ENCODE results near the gene PVALEF. TPM values are rescaled to one million over a fixed set of nuclear protein-coding genes. Genes with fewer than 3 reads are reported as not detected.

Gene PVALEF
- total RNA-seq, 4 donors from 2014 or later: not detected

- TF ChIP-seq CTCF (IDR thresholded peaks at IDR 0.05): no peak
- DNase-seq (ENCODE audit: low spot score) (no peak), ATAC-seq (ENCODE audit: low FRiP score) (no peak)
Measured at GRCh38 chr17:81158688-81159590, 6.4 kb upstream of the PVALEF start.

GRCh38 chr17:81159611-81160265 lies 5.6 kb upstream of the PVALEF start:
- no peak for TF ChIP-seq CTCF (IDR thresholded peaks at IDR 0.05)
- no peak for DNase-seq (ENCODE audit: low spot score)
- no peak for ATAC-seq (ENCODE audit: low FRiP score)

GRCh38 chr17:81160306-81160705 lies 5.0 kb upstream of the PVALEF start:
- DNase-seq (ENCODE audit: low spot score): no peak
- no peak for ATAC-seq (ENCODE audit: low FRiP score)
- TF ChIP-seq CTCF (IDR thresholded peaks at IDR 0.05): no peak

GRCh38 chr17:81160747-81161453 lies 4.4 kb upstream of the PVALEF start:
- ATAC-seq (ENCODE audit: low FRiP score) (no peak), DNase-seq (ENCODE audit: low spot score) (no peak)
- no peak for TF ChIP-seq CTCF (IDR thresholded peaks at IDR 0.05)

GRCh38 chr17:81161536-81161935 lies 3.8 kb upstream of the PVALEF start:
- TF ChIP-seq CTCF (IDR thresholded peaks at IDR 0.05): no peak
- DNase-seq (ENCODE audit: low spot score) (no peak), ATAC-seq (ENCODE audit: low FRiP score) (no peak)

- TF ChIP-seq CTCF (IDR thresholded peaks at IDR 0.05): no peak
- no peak for DNase-seq (ENCODE audit: low spot score)
- no peak for ATAC-seq (ENCODE audit: low FRiP score)
Measured at GRCh38 chr17:81161972-81162371, 3.3 kb upstream of the PVALEF start.
